Measurements from ENCODE around the gene YTHDF1. TPM values are rescaled to one million over a fixed set of nuclear protein-coding genes. Genes with fewer than 3 reads are reported as not detected.

Gene YTHDF1
- total RNA-seq, 2 experiments from 2014 or later, result 37.2 to 42.6 TPM

DNA sequence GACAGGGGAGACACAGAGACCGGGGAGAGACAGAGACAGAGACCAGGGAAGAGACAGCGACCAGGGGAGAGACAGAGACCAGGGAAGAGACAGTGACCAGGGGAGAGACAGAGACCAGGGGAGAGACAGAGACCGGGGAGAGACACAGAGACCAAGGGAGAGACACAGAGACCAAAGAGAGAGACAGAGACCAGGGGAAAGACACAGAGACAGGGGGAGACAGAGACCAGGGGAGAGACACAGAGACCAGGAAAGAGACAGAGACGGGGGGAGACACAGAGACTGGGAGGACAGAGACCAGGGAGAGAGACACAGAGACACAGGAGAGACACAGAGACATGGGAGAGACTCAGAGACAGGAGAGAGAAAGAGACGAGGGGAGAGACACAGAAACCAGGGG, 43.9 kb downstream of the YTHDF1 start:
- ATAC-seq, result no peak
- CTCF ChIA-PET, result no interaction called here

DNA sequence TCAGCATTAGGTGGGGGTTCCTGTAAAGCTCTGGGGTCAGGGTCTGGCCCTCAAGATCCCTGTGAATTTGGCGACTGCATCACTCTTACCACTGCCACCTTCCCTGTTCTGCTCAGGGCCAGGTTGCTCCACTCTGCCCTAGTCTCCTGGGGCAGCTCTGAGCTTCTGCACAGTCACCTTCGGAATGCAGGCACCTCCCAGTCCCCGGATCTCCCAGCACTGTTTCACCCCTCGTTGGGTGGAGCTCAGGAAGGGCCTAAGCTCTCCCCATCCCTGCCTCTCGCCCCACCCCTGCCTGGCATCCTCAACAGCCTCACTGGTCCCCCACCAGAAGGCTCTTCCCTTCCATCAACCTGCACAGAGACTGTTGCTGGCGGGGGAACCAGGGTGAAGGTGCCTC, 46.2 kb downstream of the YTHDF1 start:
- CTCF ChIA-PET, result no interaction called here
- Mint-ChIP-seq H3K36me3 (no peaks in the 10 kb centered on the region), H3K4me3 (no peak overlapping the region), H3K27me3 (peaks cover 23% of the 10 kb centered on the region), H3K9me3 (ENCODE audit: low read depth) (no peaks in the 10 kb centered on the region), H3K4me1 (no peaks in the 10 kb centered on the region), H3K27ac (no peak overlapping the region)
- DNase-seq, result no peak
- ATAC-seq, result no peak

More for the DNA sequence above, 43.9 kb downstream of the YTHDF1 start:
- Mint-ChIP-seq H3K4me3 (no peak overlapping the region), H3K4me1 (peaks cover under 1% of the 10 kb centered on the region), H3K27ac (no peak overlapping the region), H3K36me3 (no peaks in the 10 kb centered on the region), H3K27me3 (peaks cover 40% of the 10 kb centered on the region), H3K9me3 (ENCODE audit: low read depth) (no peaks in the 10 kb centered on the region)
- no peak for DNase-seq

DNA sequence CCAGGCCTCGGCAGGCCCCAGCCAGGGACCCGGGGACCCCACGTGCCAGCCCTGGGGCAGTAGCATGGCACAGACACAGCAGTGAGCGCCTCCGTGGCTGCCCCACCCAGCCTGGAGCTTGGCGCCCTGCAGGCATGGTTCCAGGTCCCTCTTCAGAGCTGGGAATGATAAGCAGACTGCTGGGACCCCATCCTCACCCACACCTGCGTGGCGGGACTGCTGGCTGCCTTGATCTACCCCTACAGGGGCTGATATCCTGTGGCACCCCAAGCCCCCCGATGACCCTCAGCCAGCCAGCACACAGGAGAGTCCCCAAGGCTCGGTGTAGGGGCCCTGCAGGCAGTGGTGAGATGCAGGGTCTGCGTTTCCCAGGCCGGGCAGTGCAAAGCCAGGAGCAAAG, 47.1 kb downstream of the YTHDF1 start:
- Mint-ChIP-seq H3K9me3 (ENCODE audit: low read depth) (no peaks in the 10 kb centered on the region), H3K4me3 (no peak overlapping the region), H3K27ac (no peak overlapping the region), H3K27me3 (peaks cover 16% of the 10 kb centered on the region), H3K4me1 (no peaks in the 10 kb centered on the region), H3K36me3 (no peaks in the 10 kb centered on the region)
- DNase-seq (no peak), ATAC-seq (no peak)
- CTCF ChIA-PET, result no interaction called here

DNA sequence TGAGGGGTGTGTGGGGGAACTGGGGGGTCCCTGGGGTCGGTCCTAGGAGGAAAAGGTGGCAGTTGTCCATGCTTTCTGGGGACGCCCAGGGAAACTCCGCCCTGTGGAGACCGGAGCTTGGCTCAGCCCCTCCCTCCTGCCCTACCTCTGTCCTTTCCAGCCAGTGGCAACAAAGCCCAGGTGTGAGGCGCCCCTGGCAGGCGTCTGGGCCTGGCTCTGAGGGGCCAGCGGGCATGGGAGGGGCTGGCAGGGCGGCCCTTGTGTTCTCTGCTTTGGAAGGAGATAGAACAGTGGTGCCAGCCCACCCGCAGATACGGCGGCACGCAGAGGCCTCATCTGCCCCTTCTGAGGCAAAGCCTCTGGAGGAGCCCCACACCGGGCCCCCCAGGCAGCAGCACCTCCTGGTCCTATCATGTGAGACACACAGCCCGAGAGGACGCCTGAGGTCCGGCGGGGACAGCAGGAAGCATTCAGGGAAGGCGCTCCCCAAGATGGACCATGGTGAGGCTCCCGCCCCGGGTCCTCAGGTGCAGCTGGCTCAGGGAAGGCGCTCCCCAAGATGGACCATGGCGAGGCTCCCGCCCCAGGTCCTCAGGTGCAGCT, 47.9 kb downstream of the YTHDF1 start:
- Mint-ChIP-seq H3K4me1 (no peaks in the 10 kb centered on the region), H3K36me3 (no peaks in the 10 kb centered on the region), H3K9me3 (ENCODE audit: low read depth) (no peaks in the 10 kb centered on the region), H3K27me3 (peaks cover 16% of the 10 kb centered on the region), H3K4me3 (no peak overlapping the region), H3K27ac (no peak overlapping the region)
- no peak for DNase-seq
- CTCF ChIA-PET, result no interaction called here
- no peak for ATAC-seq

DNA sequence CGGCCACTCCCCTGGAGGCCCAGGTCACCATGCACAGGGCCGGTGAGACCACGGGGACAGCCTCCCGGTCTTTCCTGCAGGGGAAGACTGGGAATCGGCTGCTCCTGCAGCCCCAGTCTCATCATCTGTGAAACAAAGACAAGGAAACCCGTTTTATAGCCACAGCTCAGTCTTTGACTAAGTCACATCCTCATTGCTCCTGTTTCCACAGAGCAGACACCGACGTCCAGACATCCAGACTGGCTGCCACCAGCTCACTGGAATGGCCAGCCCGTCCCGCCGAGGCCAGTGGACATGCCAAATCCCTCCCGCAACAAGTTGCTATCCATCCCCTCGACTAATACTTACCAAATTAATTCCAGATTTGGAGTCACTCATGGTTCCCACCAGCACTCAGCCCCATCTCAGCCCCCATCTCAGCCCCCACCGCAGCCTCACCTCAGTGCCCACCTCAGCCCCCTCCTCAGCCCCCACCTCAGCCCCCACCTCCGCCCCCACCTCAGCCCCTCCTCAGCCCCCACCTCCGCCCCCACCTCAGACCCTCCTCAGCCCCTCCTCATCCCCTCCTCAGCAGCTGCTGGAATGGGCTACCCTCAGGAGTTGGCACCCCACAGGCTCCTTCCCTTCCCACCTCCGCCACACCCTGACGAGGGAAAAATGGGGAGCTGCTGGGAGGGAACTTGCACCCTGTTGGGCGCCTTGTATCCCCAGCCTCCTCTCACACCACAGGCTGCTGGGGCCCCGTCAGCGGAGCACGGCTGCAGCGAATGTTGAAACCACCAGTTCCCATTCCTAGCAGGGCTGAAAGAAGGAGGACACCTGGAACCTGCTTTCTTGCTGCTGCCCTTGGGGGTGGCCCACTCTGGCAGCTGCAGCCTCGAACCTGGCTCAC, 48.7 kb downstream of the YTHDF1 start:
- peaks cover 14% of the 10 kb centered on the region for H3K27me3 Mint-ChIP-seq
- H3K4me3 Mint-ChIP-seq, result no peak overlapping the region
- no peak overlapping the region for H3K27ac Mint-ChIP-seq
- CTCF ChIA-PET, result no interaction called here
- no peak for DNase-seq
- no peaks in the 10 kb centered on the region for H3K4me1 Mint-ChIP-seq
- no peak for ATAC-seq
- H3K9me3 Mint-ChIP-seq (ENCODE audit: low read depth), result no peaks in the 10 kb centered on the region
- H3K36me3 Mint-ChIP-seq, result no peaks in the 10 kb centered on the region

DNA sequence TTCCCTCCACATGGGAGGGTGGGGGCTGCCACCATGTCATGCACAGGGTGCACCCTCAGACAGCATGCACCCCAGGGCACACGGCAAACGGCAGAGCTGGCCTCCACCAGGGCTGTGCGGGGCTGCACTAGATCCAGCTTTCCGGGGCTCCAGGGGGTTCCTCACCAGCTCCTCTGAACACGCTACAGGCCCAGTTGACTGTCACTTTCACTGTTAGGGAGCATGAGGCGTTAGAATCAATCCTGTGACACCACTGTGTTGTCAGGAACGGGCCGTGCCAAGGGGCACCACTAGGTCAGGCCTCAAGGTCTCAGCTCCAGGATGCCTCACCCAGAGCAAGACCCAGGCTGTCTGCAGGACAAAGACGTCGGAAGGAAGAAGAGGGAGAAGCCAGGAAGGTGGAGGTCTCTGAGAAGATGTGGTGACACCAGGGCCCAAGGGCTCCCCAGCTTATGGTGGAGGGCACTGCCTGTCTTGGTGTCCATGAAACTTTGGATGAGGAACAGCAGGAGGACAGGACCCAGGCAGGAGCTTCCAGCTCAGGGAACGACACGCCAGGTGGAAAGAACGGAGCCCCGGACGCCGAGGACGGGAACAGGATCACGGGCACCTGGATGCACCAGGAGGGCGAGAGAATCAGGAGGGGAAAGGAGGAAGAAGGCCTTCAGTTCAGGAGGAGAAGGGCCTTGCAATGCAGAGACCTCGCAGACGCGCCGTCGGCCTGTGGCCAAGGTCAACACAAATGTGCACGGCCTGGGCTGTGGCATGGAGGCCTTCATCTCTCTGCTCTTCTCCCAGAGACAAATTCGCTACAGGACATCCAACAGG, 49.5 kb downstream of the YTHDF1 start:
- Mint-ChIP-seq H3K27ac (no peak overlapping the region), H3K36me3 (no peaks in the 10 kb centered on the region), H3K9me3 (ENCODE audit: low read depth) (no peaks in the 10 kb centered on the region), H3K4me3 (no peak overlapping the region), H3K4me1 (no peaks in the 10 kb centered on the region), H3K27me3 (peaks cover 6% of the 10 kb centered on the region)
- no peak for ATAC-seq
- no peak for DNase-seq
- CTCF ChIA-PET, result no interaction called here

DNA sequence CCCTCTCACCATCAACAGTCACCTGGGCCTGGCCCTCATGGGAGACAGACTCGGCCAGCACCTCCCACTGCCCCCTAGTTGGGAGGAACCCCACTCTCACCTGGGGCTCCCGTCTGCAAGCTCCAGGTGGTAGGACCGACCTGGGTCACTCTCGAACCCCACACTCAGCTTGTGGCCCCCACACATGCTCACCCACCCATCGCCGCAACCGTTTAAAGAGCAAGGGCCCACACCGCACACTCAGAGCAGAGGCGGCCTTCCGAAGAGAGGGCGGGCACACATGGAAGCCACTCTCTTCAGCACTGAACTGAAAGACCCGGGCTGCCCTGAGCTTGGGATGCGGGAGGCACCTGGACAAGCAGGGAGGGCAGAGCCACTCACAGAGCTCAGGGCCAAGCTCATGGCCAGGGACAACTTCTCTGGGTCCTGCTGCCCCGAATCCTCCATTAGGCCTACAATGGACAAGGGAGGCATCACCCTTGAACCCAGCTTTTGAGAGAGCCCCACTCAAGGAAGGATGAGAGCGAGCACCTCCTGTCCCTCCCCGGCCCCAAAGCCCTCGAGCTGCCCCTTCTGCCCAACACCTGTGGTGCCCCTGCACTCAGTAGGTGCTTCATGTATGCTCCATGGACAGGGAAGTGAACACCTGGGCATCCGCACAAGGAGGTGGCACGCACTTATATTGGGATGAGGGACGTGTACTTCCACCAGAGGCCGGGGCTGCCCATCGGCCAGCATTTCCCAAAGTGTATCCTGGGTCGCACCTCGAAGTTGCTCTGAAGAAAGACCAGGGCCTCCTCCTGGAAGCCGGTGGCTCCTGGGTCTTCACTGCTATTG, 50.4 kb downstream of the YTHDF1 start:
- no peaks in the 10 kb centered on the region for H3K27me3 Mint-ChIP-seq
- H3K4me1 Mint-ChIP-seq, result no peaks in the 10 kb centered on the region
- no peak overlapping the region for H3K4me3 Mint-ChIP-seq
- no peaks in the 10 kb centered on the region for H3K9me3 Mint-ChIP-seq (ENCODE audit: low read depth)
- DNase-seq (no peak), ATAC-seq (no peak)
- H3K36me3 Mint-ChIP-seq, result no peaks in the 10 kb centered on the region
- CTCF ChIA-PET, result interaction anchor here (0.6 kb wide), 1 partner anchor 12 kb away, joined by 3 read pairs; no protein-coding TSS in a partner anchor
- no peak overlapping the region for H3K27ac Mint-ChIP-seq

DNA sequence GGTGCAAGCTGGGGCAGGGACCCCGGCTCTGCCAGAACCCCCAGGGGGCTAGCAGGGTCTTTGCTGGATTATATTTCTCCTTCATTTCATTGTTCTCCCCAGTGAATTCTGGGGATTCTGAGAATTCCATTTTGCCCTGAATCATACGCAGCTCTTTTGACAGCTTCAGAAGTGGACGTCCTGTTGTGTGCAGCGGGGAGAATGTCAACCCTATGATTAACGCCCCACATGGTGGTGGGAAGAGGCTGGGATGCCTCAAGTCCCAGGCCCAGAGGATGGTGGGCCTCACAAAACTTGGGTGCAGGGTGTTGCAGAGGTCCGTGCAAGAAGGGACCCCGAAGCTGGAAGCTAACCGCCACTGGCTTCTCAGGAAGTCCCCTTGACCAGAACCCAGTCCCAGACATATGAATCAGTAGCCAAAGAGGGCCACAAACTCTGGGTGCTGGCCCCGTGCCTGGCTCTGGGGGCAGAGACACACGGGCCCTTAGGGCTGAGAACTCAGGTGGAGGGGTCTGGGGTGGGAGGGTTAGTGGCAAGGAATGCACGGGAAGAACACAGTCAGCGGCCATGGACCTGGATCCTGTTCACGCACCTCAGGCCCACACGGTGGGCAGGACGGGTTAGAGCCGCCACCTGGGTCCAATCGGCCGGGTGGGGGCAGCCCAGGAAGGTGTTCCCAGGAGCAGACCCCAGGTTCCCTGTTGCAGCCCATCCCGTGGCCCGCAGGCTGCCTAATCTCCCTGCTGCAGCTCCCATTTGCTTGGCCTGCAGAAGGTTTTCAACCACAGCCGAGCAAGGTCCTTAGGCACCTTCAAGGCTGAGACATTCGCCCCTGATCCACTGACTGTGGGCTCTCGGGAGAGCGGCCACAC, 51.2 kb downstream of the YTHDF1 start:
- ATAC-seq (no peak), DNase-seq (no peak)
- Mint-ChIP-seq H3K27me3 (no peaks in the 10 kb centered on the region), H3K4me3 (no peak overlapping the region), H3K27ac (no peak overlapping the region), H3K9me3 (ENCODE audit: low read depth) (no peaks in the 10 kb centered on the region), H3K36me3 (no peaks in the 10 kb centered on the region), H3K4me1 (no peaks in the 10 kb centered on the region)
- CTCF ChIA-PET, result no interaction called here

DNA sequence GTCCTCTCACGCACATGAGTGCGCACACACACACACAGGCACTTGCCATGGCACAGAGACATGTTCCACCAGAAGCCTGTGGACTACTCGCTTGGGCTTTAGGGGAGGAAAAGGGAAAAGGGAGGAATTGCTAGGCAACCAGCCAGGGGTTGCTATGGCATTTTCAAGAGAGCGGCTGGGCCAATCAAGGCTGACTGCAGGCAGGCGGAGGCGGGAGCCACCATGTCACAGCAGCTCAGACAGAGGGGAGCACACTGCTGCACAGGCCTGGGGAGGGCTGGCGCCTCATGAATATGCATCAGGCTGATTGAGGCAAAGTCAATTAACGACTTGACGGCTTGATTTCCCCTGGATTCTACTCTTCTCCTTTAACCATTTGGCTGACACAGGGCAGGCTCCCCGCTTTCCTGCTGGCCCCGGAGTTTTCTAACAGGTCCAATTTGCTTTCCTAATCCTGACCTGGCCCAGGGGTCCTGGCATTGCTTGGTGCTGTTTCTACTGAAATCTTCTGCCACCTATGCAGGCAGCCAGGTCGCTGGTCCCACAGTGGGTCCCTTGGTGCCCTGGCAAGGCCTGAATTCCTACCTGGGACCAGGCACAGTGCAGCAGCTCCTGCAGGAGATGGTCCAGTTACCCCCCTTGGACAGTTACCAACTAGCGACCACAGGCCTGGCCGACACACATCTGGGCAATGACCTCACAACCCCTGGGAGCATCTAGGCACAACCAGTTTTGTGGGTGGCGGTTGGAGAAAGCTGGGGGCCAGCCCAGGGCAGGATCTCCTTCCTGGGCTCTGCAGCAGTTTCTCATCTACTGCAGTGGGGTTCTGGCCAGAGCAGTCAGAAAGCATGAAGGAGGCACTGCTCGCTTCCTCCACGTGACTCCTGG, 52.1 kb downstream of the YTHDF1 start:
- no peak overlapping the region for H3K27ac Mint-ChIP-seq
- H3K4me3 Mint-ChIP-seq, result no peak overlapping the region
- ATAC-seq (no peak), DNase-seq (no peak)
- no peaks in the 10 kb centered on the region for H3K9me3 Mint-ChIP-seq (ENCODE audit: low read depth)
- no peaks in the 10 kb centered on the region for H3K4me1 Mint-ChIP-seq
- H3K27me3 Mint-ChIP-seq, result no peaks in the 10 kb centered on the region
- CTCF ChIA-PET, result no interaction called here
- no peaks in the 10 kb centered on the region for H3K36me3 Mint-ChIP-seq

DNA sequence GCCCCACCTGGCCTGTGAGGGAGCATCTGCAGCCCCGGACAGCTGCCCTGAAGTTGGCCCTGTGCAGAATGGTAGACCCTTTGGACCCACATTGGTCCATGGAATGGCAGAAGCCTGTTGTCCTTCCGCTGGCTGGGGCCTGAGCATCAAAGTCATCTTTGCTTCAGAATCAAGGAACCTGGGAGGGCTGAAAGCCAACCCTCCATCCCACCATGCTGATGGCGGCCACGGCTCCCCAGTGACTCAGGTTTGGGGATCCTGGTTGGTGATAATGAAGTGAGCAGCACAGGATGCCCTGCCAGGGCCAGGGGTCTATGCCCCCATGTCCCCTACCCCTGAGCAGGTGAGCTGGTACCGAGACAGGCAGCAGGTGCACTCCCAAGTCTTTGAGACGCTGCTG, 52.8 kb downstream of the YTHDF1 start:
- Mint-ChIP-seq H3K36me3 (no peaks in the 10 kb centered on the region), H3K27me3 (no peaks in the 10 kb centered on the region), H3K4me1 (no peaks in the 10 kb centered on the region), H3K27ac (no peak overlapping the region), H3K4me3 (no peak overlapping the region), H3K9me3 (ENCODE audit: low read depth) (no peaks in the 10 kb centered on the region)
- no peak for DNase-seq
- ATAC-seq, result no peak
- CTCF ChIA-PET, result no interaction called here

DNA sequence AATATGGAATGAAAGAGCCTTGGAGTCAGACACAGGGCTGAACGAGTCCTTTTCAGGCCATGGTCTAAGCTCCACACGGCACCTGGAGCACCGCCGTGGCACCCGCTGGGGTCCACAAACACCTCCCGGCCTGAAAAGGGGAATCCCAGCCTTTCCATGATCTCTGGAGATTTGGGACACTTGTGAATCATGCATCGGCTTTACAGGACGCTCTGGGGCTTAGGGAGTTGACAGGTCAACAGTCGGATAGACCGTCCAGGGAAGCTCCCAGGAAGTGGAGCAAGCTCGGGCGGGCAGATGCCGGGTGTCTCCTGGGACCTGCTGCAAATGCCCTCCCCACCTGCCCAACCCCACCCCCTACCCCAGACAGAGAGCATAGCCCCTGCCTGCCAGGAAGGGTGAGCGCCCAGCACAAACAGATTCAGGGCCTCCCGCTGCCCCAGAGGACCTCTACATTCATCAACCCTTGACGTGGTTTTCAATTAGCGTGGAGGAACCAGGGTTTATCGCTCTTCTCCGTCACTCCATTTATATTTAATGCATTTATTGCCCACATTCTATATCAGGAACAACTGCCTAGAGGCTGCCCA, 53.6 kb downstream of the YTHDF1 start:
- ATAC-seq (no peak), DNase-seq (no peak)
- Mint-ChIP-seq H3K4me1 (no peaks in the 10 kb centered on the region), H3K9me3 (ENCODE audit: low read depth) (no peaks in the 10 kb centered on the region), H3K4me3 (no peak overlapping the region), H3K36me3 (no peaks in the 10 kb centered on the region), H3K27me3 (no peaks in the 10 kb centered on the region), H3K27ac (no peak overlapping the region)
- CTCF ChIA-PET, result no interaction called here

All from activated CD8-positive, alpha-beta memory T cell treated with anti-CD3 and anti-CD28 coated beads, Interleukin-2, amount 10 ng/mL, durations not matched to agents 7 days and 5 days (primary cell).